HG02678 (cell line): ENCODE data around the gene FCRL4.

Experiments used
- ATAC-seq: cut with Tn5 transposase; IDR thresholded peaks from one replicate; pipeline ENCODE4 v1.9.1; 2021; ENCODE audit warnings: mild to moderate bottlenecking, moderate library complexity; ENCODE audit not compliant: unreplicated experiment

The FCRL4 gene

DNA sequence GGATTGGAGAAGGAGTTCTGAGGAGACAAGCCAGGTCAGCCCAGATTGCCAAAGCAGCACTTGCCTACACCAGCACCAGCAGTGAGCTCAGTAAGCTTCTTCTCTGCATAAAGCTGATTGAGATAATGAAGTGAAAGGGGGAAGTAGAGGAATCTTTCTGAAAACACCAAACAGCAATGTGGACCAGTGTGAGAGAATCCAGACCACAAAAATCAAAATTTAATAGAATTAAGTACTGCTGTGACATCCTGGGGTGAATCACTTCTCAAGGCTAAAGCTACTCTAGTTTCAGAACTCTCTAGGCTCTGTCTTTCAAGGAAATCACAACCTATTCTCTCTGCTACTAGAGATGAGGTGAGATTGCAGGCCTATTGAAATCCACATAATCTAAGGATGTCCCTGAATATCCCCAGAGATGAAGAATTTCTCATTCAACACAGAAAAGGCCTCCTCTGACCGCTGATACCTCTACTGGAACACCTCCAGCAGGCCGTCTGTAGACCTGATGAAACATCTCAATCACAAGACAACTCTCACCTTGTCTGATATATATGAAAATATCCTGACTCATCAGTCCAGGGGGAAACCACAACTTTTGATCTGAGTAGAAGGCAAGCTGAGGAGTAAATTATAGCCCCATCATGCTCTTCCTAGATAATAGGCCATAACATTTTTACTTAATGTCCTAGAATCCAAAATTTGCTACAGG, at the start of gene FCRL4:
Gene FCRL4 (minus strand): TSS at position 127 of the 709 bp plus-strand sequence. CDS start 141 bp downstream, outside the sequence.
- ATAC-seq: peak; percentile 49

DNA sequence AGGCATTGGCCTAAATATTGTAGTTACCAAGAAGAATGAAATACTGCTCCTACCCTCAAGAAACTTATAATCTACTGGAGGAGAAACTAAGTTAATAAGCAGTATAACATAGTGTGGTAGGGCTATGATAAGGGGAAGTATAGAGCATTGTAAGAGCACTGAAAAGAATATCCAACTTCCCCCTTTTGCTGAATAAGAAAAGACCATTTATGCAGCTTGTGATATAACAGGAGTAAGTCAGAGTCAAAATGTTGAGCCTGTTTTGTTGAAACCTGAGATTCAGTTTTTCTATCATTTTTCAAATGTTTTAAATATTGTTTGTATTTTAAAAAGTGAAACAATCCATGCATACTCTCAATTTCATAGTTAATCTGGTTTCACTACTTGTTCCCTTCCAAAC, 48.3 kb upstream of the FCRL4 start:
- no peak for ATAC-seq

GRCh38 chr1:157641177-157641576, 43.3 kb upstream of the FCRL4 start:
- ATAC-seq: no peak

- no peak for ATAC-seq
Measured at GRCh38 chr1:157639800-157640199, 41.9 kb upstream of the FCRL4 start.

GRCh38 chr1:157628773-157629172, 30.9 kb upstream of the FCRL4 start:
- ATAC-seq: no peak

DNA sequence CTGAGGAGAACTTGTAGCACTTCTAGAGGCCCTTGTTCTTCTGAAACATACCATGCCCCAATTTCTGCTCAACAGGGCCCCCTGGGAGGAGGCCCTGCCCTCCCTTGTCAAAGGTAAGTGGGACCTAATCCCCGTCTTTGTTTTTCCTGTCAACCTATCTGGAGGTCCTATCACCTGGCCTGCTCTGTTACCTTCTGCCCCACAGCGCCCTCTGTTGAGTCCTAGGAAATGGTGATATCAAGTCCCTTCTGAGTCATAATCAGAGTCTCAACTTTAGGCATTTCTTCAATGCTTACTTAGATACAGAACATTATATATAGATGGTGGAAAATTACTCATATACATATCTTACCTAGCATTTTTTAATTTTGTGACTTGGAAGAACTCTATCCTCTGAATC, 28.2 kb upstream of the FCRL4 start:
- ATAC-seq: peak; percentile 78

DNA sequence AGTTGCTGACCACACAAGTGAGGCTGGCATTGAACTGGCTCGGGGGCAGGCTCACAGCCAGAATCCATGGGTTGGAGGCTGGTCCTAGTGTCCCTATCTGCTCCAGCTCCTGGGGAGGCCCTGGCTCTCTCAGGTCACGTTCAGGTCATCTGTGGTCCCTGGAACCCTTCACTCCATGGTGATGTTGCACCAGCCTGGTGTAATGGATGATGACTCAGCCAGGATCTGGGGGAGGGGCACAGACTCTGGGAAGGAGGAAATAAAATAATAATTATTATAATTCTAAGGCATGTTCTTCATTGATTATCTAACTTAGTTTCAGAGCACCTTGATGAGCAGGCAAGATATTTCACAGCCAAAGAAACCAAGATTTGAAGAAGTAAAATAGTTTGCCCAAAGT, 26.6 kb upstream of the FCRL4 start:
- no peak for ATAC-seq

GRCh38 chr1:157622471-157622870, 24.6 kb upstream of the FCRL4 start:
- ATAC-seq: no peak

- no peak for ATAC-seq
Measured at GRCh38 chr1:157618190-157618589, 20.3 kb upstream of the FCRL4 start.

DNA sequence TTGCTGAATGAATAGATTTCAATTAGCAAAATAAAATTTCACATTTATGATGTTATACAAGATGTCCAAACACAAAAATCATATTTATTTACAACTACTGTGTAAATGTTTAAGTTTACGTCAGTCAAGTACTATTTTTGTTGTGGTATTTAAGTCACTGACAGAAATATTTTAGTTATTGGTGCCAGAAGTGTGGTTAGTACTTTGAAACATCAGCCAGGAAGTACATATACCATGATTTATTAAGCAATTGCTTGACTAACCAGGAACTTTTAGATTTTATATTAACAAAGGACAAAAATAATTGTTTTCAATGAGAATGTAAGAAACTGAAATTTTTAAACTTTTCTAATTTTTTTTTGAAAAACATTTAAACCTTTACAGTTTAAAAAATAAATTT, 2.4 kb upstream of the FCRL4 start:
- no peak for ATAC-seq

GRCh38 chr1:157596384-157596783, 1.5 kb downstream of the FCRL4 start:
- ATAC-seq: peak; percentile 48

- peak; percentile 73 for ATAC-seq
Measured at GRCh38 chr1:157595356-157595755, 2.5 kb downstream of the FCRL4 start.

GRCh38 chr1:157585984-157586383, 11.9 kb downstream of the FCRL4 start:
- ATAC-seq: no peak

GRCh38 chr1:157584503-157584902, 13.4 kb downstream of the FCRL4 start:
- no peak for ATAC-seq

GRCh38 chr1:157580828-157581210, 17.1 kb downstream of the FCRL4 start:
- ATAC-seq: no peak

DNA sequence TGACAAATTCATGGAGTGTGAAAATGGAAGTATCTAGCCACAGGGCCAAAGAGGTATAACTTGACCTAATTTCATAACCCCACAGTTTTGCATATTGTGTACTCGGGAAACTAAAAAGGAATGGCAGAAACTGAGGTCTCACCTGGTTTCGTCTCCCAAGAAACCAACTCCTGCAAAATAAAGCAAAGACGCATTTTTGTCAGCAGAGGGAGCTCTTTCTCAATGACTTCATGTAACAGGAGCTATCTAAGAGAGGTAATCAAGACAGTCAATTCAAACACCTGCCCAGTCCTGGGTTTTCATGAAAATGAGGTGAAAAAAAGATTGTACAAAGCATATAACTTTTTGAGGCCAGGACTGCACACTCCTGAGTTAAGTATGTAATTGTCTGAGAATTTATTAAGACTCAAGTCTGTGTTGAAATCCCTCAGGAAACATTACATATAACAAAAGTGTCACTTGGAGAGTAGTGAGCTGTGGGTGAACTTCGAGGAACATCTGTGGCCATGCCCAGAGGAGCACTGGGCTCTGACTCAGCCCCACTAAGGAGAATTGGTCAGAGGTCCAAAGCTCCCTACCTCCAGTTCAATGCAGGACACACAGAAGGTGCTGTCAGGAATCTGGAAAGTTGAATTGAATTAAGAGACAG, 17.6 kb downstream of the FCRL4 start:
- no peak for ATAC-seq

- no peak for ATAC-seq
Measured at GRCh38 chr1:157577420-157577819, 20.5 kb downstream of the FCRL4 start.

GRCh38 chr1:157575744-157576143, 22.1 kb downstream of the FCRL4 start:
- peak; percentile 74 for ATAC-seq

- ATAC-seq: no peak
Measured at GRCh38 chr1:157574836-157575235, 23.0 kb downstream of the FCRL4 start.

GRCh38 chr1:157566484-157567300, 31.2 kb downstream of the FCRL4 start:
- ATAC-seq: peak; percentile 38

DNA sequence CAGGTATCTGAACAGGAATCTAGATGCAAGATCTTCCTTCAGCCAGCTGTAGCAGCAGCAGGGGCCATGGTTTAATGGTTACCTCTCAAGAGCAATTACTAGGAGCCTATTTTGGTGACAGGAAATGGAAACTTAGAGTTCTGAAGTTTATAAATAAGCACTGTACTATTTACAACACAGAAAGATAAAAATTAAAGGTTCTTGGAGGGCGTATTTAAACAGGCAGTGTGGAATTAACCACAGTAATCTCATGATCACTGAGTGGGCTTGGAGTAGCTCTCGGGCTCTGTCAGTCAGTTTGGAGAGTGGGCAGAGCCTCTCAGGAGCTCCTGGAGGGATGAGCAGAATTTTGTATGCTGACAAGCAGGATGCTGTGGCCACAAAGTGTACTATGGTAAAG, 35.4 kb downstream of the FCRL4 start:
- peak; percentile 82 for ATAC-seq

DNA sequence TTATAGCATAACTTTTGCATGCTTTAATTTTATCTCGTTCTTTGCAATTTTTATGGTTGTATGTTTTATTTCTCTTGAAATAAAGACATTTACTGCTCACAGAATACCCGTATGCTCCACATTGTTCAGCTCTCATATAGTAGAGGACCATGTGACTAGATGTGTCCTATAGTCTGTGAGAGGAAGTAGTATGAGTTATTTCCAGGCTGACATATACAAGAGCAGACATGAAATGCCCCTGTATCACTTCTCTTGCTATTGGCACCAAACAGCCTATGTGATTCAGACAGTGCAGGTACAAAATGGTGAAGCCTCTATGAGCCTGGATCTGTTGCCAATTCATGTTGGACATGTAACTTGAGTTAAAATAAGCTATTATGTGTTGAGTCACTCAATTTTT, 39.8 kb downstream of the FCRL4 start:
- ATAC-seq: no peak
